BLaER1 treated with 17β-estradiol and CSF1 and Interleukin-3, amounts not matched to agents 10 nM and 100 nM (cell line): Measurements from ENCODE around the gene MAP3K3.

Experiments
- H3K27ac ChIP-seq, 11 experiments: shearing (Covaris generic); formaldehyde crosslinking; 2 replicates each; pipeline ENCODE4 v1.8.1; 2022
- H3K27me3 ChIP-seq, 11 experiments: shearing (Covaris generic); formaldehyde crosslinking; 2 replicates each; pipeline ENCODE4 v1.8.1; 2022
- H3K36me3 ChIP-seq, 11 experiments: shearing (Covaris generic); formaldehyde crosslinking; 2 replicates each; pipeline ENCODE4 v1.8.1; 2022
- H3K4me1 ChIP-seq, 10 experiments: shearing (Covaris generic); formaldehyde crosslinking; 2 replicates each; pipeline ENCODE4 v1.8.1; 2022
- H3K4me2 ChIP-seq, 11 experiments: shearing (Covaris generic); formaldehyde crosslinking; 2 replicates each; pipeline ENCODE4 v1.8.1; 2022
- H3K4me3 ChIP-seq, 10 experiments: shearing (Covaris generic); formaldehyde crosslinking; 2 replicates each; pipeline ENCODE4 v1.8.1; 2022
- H3K9ac ChIP-seq, 11 experiments: shearing (Covaris generic); formaldehyde crosslinking; 2 replicates each; pipeline ENCODE4 v1.8.1; 2022
- H3K9me3 ChIP-seq, 11 experiments: shearing (Covaris generic); formaldehyde crosslinking; replicated peaks in 1 of 11; 2 replicates each; pipeline ENCODE4 v1.8.1; 2022
- H4K20me1 ChIP-seq, 11 experiments: shearing (Covaris generic); formaldehyde crosslinking; 2 replicates each; pipeline ENCODE4 v1.8.1; 2022
- Cebpa-rat ChIP-seq, 11 experiments: shearing (Covaris generic); IDR thresholded peaks; 2 replicates each; pipeline ENCODE4 v1.8.1; 2022

MAP3K3 gene

DNA sequence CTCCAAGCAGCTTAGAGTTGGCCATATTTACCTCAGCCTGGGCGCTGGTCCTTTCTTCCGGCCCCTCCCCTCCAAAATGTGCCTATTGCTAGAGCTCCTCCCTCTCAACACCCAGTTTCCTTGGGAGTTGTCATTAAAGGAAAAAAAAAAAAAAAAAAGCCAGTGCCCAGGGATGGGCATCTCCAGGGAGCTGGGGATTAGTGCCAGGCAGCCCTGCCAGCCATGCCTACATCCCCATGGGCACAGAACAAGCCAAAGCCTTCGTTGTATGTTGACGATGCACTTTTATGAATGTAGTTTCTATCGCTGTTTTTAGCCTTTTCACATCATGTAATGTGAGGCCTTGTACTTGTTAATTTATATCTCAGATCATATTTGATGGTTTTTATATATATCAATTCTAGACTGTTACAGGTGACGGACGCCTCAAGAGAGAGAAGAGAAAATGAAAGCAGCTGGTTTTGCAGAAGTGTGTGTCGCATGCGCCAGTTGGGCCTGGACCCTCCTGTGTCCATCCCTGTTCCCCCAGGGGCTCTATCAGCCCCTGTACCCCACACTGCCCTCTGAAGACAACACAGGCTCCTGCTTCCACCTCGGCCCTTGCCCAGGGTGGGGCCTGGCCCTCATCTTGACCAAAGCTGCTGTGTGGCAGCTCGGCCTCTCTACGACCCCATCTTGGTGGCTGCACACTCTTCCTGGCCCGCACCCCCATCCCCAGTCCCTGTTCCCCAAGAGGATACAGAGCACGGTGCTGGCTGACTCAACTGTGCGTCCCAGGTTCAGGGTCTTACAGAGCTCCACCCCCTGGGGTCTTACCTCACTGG is 72.9 kb downstream of the MAP3K3 start:
- no peaks in the 10 kb centered on the region for H3K27me3 ChIP-seq
- peak overlapping the region in 2 of 10 experiments; percentile 6 to 20; a peak in 2 of 20 replicates for H3K4me3 ChIP-seq
- H3K4me1 ChIP-seq: peaks cover 48 to 61% (median 51%) of the 10 kb centered on the region in 10 experiments
- H3K9ac ChIP-seq: peak overlapping the region in 10 of 11 experiments; percentile 3 to 95 (median 42); a peak in 13 of 22 replicates
- no peak for TF ChIP-seq Cebpa-rat (IDR thresholded peaks at IDR 0.05)
- peaks cover 50 to 84% (median 71%) of the 10 kb centered on the region in 11 experiments for H3K36me3 ChIP-seq
- peaks cover 47 to 89% (median 57%) of the 10 kb centered on the region in 11 experiments; a peak in 21 of 22 replicates for H4K20me1 ChIP-seq
- H3K4me2 ChIP-seq: peak overlapping the region; percentile 93 to 100 (median 99)
- H3K27ac ChIP-seq: peak overlapping the region in 10 of 11 experiments; percentile 12 to 100 (median 53); a peak in 18 of 22 replicates
- H3K9me3 ChIP-seq: no peaks in the 10 kb centered on the region

DNA sequence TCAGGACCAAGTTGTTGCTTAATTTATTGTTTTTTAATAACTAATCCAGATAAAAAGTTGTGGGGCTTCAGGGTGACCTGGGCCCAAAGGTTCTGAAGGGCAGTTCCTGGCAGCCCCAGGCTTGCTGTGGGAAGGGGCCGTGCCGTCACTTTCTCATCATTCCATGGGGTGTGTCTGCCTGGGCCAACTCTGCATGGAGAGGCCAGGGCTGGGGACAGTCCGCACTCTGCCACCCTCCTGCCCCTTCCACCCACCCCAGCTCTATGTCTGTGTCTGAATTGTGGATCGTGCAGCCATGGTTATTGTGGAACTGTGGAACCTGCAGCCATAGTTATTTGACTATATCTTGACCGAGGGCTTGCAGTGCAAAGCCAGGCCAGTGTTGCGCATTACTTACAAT is 73.7 kb downstream of the MAP3K3 start:
- TF ChIP-seq Cebpa-rat (IDR thresholded peaks at IDR 0.05): no peak
- Histone ChIP-seq H3K27me3 (no peaks in the 10 kb centered on the region), H3K9me3 (no peaks in the 10 kb centered on the region), H3K4me3 (peak overlapping the region in 1 of 10 experiments; percentile 20; a peak in 1 of 20 replicates), H3K4me1 (peaks cover 53 to 68% (median 57%) of the 10 kb centered on the region in 10 experiments), H3K9ac (peak overlapping the region in 7 of 11 experiments; percentile 20 to 99 (median 46); a peak in 6 of 22 replicates), H3K36me3 (peaks cover 43 to 76% (median 64%) of the 10 kb centered on the region in 11 experiments), H3K27ac (peak overlapping the region in 8 of 11 experiments; percentile 24 to 100 (median 100); a peak in 14 of 22 replicates), H3K4me2 (peak overlapping the region; percentile 93 to 100 (median 99)), H4K20me1 (peaks cover 47 to 81% (median 57%) of the 10 kb centered on the region in 11 experiments; a peak in 21 of 22 replicates)

DNA sequence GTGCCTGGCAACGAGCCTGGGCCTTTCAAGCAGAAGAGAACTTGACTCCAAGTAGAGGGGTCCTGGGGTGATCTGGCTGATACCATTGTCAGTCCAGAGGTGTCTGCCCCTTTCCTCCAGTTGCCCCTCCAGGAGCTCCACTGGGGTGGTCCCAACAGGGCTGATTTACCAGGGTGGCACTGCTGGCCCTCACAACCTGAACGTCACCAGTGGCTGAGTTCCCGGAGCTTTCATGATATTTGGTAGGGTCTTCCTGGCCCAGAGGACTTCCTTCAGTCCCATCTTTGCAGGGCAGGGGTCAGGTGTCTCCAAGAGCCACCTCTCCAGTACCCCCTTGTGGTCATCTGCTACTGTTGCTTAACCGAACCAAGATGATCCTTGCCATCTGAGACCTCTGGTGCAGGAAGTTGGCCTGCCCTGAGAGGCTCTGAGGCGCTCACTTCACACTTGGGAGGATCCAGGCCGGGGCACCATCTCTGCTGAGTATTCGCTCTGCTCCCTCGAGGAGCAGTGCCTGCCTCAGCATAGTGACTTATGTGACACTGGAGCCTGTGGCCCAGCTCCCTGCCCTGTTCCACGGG is 74.3 kb downstream of the MAP3K3 start:
- 0 out of 22 replicates have a peak, but pooled peaks of 1 of the 11 experiments have one; percentile 18 for TF ChIP-seq Cebpa-rat (IDR thresholded peaks at IDR 0.05)
- no peaks in the 10 kb centered on the region for H3K27me3 ChIP-seq
- peak overlapping the region; percentile 93 to 100 (median 99) for H3K4me2 ChIP-seq
- H3K9ac ChIP-seq: peak overlapping the region in 10 of 11 experiments; percentile 91 to 99 (median 98); a peak in 19 of 22 replicates
- H3K36me3 ChIP-seq: peaks cover 37 to 70% (median 58%) of the 10 kb centered on the region in 11 experiments
- H4K20me1 ChIP-seq: peaks cover 47 to 76% (median 56%) of the 10 kb centered on the region in 11 experiments; a peak in 21 of 22 replicates
- peak overlapping the region in 10 of 11 experiments; percentile 90 to 100 (median 100); a peak in 20 of 22 replicates for H3K27ac ChIP-seq
- H3K4me1 ChIP-seq: peaks cover 59 to 74% (median 63%) of the 10 kb centered on the region in 10 experiments
- no peaks in the 10 kb centered on the region for H3K9me3 ChIP-seq
- H3K4me3 ChIP-seq: peak overlapping the region in 8 of 10 experiments; percentile 78 to 99 (median 92); a peak in 12 of 20 replicates

DNA sequence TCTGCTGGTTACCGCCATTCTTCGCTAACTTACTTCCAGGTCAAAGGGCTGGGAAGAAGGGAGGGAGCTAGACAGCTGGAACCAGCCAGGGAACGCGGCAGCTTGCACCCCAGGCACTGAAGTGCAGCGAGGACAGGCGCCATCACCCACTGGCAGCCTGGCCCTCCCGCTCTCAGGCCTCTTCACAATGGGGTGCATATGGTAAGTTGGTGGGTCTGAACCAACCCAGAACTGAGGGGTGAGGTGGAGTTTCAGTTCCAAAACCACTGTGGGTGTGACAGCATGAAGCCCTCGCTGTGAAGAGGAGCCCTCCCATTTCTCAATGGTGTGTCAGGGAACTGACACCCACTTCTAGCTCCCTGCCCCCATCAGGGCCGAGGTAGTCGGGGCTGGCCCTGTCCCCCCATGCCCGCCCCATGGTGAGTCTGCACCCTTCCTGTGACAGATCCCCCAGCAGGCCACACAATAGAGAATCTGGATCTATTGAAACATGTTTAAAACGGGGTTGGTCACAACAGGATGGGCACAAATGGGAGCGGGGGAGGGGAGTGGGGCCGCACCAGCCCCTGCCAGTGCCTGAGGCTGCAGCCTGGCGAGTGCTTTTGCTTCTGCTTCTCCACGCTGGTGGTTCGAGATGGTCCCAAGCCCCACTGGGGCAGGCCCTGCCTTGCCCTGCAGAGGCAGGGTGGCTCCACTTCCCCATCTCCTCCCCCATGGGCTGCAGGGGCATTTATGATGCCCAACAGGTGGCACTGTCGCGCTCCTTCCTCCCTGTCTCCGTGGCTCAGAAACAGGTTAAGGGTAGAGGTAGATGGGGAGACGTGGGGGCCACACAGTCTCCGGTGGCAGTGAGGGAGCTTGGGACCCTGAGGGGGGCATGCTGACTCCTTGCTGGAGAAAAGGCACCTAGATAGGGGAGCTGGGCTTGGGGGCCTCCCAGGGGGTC is 75.4 kb downstream of the MAP3K3 start:
- H3K4me1 ChIP-seq: peaks cover 69 to 84% (median 72%) of the 10 kb centered on the region in 10 experiments
- peak overlapping the region; percentile 89 to 99 (median 97) for H3K9ac ChIP-seq
- H3K27ac ChIP-seq: peak overlapping the region; percentile 26 to 100 (median 99); a peak in 21 of 22 replicates
- TF ChIP-seq Cebpa-rat (IDR thresholded peaks at IDR 0.05): no peak
- peak overlapping the region; percentile 93 to 100 (median 99) for H3K4me2 ChIP-seq
- H3K27me3 ChIP-seq: no peaks in the 10 kb centered on the region
- peaks cover 46 to 69% (median 55%) of the 10 kb centered on the region in 11 experiments; a peak in 21 of 22 replicates for H4K20me1 ChIP-seq
- H3K36me3 ChIP-seq: peaks cover 26 to 60% (median 48%) of the 10 kb centered on the region in 11 experiments
- H3K9me3 ChIP-seq: no peaks in the 10 kb centered on the region
- peak overlapping the region; percentile 64 to 99 (median 89) for H3K4me3 ChIP-seq

DNA sequence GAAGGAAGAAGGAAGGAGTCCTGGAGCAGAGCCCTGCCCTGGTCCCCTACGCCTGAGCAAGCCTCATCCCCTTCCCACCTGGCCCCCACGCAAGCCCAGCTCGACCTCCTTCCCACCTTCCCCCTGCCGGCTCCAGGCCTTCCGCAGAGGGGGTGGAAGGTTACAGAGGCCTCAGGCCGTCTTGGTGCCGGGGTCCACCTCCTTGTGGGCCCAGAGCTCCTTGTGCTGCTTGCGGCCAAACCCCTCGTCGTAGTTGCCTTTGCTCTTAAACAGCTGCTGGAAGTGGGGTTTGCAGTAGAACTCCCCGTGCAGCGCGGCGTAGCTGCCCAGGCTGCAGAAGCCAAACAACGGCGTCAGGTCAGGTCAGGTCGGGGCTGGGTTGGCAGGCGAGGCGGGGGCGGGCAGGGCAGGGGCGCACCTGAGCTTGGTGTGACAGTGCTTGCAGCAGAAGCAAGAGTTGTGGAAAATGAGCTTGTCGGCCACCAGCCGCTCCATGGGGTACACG is 76.2 kb downstream of the MAP3K3 start:
- peak overlapping the region; percentile 93 to 100 (median 99) for H3K4me2 ChIP-seq
- H3K4me1 ChIP-seq: peaks cover 77 to 88% (median 79%) of the 10 kb centered on the region in 10 experiments
- TF ChIP-seq Cebpa-rat (IDR thresholded peaks at IDR 0.05): no peak
- peak overlapping the region; percentile 89 to 99 (median 97) for H3K9ac ChIP-seq
- H3K36me3 ChIP-seq: peaks cover 23 to 60% (median 48%) of the 10 kb centered on the region in 11 experiments
- H3K27me3 ChIP-seq: no peaks in the 10 kb centered on the region
- peak overlapping the region; percentile 64 to 99 (median 89) for H3K4me3 ChIP-seq
- peak overlapping the region; percentile 86 to 100 (median 99); a peak in 21 of 22 replicates for H3K27ac ChIP-seq
- H4K20me1 ChIP-seq: peaks cover 40 to 72% (median 59%) of the 10 kb centered on the region in 11 experiments; a peak in 21 of 22 replicates
- H3K9me3 ChIP-seq: no peaks in the 10 kb centered on the region

DNA sequence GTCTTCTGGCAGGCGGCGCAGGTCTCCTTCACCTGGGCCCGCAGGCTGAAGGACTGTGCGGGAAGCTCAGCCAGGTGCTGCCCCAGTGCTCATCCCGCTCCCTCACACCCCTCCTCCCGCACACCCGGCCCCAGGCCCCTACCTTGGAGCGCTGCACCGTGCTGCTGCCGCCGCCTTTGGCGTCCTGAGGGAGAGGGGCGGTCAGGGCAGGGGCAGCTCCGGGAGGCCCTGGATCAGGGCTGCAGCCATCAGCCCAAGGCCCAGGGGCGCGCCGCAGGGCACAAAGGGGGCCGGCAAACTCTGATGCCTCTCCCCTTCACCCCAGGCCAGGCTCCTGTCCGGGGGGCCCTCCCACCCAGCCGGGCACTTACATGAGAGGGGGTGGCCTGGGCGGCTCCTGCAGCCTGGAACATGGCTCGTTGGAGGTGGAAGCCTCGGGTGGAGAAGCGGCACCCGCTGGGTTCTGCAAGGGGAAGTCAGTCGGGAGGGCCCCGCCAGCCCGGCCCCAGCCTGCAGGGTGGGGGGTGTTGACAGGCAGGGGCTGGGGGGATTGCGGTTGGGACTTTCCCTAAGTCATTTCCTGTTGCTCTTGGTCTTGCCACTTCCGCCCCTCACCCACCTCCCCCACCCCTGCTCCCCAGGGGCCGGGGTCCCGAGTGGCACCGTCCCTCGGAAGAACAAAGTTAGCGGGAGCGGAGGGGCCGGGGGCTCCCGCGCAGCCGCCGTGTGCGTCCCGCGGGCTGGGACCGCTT is 76.8 kb downstream of the MAP3K3 start:
- Histone ChIP-seq H3K27ac (peak overlapping the region; percentile 86 to 100 (median 99)), H3K36me3 (peaks cover 23 to 60% (median 48%) of the 10 kb centered on the region in 11 experiments)

More for the DNA sequence above, 76.8 kb downstream of the MAP3K3 start:
- Histone ChIP-seq H3K27me3 (no peaks in the 10 kb centered on the region), H3K9ac (peak overlapping the region; percentile 89 to 99 (median 97)), H3K4me3 (peak overlapping the region; percentile 64 to 99 (median 89)), H3K4me1 (peaks cover 77 to 88% (median 80%) of the 10 kb centered on the region in 10 experiments), H3K4me2 (peak overlapping the region; percentile 93 to 100 (median 99)), H4K20me1 (peaks cover 37 to 72% (median 66%) of the 10 kb centered on the region in 11 experiments; a peak in 21 of 22 replicates), H3K9me3 (no peaks in the 10 kb centered on the region)
- TF ChIP-seq Cebpa-rat (IDR thresholded peaks at IDR 0.05): no peak; a peak in 1 of 22 replicates
